Inferior parietal cortex (tissue), 1 donor: ENCODE measurements around the gene RABAC1.
A peak's percentile ranks its signal among the peaks of the same experiment; 100 is the strongest.
"Not testable (repeated sequence)": the region's sequence is repeated elsewhere in the genome, so short reads cannot be mapped to it uniquely, and the experiment has no call there.

ENCODE experiments used
- DNase-seq: peaks from one replicate; pipeline ENCODE4 v3.0.0-alpha.2; 2016; ENCODE audit errors: extremely low spot score

RABAC1 gene, protein sequence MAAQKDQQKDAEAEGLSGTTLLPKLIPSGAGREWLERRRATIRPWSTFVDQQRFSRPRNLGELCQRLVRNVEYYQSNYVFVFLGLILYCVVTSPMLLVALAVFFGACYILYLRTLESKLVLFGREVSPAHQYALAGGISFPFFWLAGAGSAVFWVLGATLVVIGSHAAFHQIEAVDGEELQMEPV

DNA sequence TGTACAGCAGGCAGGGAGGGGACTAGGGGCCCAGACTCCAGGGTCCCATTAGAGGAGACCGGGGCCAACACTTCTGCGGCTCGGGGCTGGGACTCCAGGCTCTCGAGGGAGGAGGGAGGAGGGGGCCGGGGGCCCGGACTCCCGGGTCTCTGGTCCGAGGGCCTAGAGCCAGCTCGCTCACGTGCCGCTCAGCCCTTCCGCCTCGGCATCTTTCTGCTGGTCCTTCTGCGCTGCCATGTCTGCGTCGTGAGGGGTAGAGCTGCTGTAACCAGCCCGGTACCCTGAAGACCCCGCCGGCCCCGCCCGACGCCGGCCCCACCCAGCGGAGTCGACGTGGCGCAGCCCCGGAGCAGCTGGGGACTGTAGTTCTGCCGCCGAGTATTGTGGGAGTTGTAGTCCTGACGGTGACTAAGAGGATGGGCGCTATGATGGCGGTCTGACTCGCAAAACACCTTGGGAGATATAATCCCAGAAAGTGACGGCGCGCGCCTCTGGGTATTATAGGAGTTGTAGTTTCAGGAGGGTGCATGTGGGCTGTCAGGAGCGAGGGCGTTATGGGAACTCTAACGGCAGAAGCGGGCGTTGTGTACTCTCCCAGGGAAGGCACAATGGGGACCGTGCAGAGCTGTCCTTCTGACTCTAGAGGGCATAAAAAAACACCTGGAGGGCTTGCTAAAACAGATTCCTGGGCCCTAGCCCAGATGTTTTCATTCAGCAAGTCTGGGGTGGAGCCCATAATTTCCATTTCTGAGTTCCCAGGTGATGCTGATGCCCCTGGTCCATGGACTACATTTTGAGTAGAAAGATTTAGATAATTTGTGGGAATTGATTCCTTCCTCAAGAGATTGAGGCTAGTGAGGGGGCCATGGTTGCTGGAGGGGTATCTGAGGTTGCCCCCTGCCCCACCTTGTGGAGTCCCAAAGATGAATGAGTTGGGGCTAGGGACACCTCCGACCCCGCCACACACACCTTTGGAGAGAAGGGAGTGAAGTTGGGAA lies at the start of gene RABAC1:
RABAC1 (minus strand) TSS at position 266 of the 998 bp plus-strand sequence; CDS start at position 237, 29 bp downstream.
- peak; percentile 91 for DNase-seq

DNA sequence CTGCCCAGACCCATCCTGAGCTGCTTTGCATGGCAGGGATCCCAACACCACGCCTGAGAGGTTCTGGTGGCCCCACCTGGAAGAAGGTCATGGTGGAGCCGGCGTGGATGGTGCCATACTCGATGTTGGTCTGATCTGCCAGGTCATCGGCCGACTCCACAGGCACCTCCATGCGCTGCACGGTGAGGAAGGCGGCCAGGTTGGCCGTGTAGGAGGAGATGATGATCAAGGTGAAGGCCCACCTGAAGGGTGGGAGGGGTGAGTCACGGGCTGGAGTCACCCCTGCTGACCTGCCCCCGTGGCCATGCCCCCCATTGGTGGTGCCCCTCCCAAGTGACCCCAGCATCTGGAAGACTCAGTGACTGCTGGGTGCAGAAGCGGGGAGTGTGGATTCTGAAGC lies 47.4 kb upstream of the RABAC1 start:
- DNase-seq, result no peak

DNA sequence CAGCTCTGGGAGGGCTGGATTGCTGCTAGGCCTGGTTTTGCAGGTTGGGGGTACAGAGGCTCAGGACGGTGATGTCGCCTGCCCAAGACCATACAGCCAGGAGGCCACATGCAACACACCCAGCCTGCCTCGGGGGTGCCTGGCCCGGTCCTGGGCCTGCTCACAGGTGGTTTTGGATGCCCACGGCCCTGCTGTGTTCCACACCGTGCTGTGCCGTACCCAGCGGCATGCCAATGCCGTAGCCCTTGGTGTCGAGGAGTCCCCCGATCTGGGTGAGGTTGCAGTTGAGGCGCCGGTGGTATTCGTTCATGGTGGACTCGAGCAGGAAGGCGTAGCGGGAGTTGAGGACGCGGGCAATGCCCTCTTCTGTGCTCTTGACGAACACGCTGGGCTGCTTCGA lies 46.4 kb upstream of the RABAC1 start:
- DNase-seq, result no peak

- DNase-seq, result no peak
These were observed 44.6 kb upstream of the RABAC1 start for GRCh38 chr19:42003506-42004294.

- DNase-seq, result no peak
These were observed 40.7 kb upstream of the RABAC1 start for GRCh38 chr19:41999878-42000208.

DNA sequence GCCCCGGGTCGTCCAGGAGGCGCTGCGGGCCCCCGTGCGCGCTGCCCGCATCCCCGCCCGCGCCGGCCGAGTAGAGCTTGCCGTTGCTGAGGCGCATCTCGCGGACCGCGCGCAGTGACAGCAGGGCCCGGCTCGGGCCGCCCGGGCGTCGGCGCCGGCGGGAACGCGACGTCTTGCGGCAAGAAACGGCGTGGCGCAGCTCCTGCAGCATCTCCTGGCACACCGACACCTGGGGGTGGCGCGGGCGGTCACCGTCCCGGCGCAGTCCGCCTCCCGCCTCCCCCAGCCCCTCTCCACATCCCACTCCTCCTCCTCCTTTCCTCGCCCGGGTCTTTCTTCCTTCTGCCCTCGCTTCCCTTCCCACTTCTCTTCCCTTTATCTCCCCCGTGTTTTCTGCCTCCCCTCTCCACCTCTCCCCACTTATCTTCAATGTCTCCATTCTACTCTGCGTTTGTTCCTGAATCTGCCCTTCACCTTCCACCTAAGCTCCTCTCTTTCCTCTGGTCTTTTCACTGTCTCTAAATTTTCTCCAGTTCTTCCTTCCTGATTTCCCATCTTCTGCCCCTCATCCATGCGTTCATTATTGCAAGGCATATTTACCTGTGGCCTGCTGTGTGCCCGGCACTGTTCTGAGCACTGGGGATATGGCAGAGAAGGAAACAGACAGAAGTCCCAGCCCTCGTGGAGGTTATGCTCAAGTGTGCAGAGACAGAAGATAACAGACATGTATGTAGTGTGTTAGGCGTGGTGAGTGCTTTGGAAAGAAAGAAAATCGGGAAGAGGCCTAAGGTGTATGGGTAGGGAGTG lies 40.2 kb upstream of the RABAC1 start:
- DNase-seq, result no peak

GRCh38 chr19:41998246-41999020 lies 39.3 kb upstream of the RABAC1 start:
- no peak for DNase-seq

DNA sequence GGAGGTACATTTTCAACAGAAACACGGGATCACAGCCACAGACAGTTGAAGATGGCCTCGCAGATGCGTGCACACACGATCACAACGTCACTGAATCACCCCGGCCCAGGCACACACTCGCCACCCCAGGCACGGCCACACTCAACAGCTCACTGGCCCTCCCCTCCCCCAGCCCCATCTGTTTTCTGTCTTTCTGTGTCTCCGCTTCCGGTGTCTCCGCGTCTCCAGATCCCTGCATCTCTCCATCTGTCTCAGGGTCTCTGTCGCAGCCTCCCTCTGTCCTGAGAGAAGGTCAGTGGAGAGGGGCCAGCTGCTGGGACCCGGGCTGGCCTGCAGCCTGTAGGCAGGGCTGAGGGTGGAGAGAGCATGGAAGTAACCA lies 38.7 kb upstream of the RABAC1 start:
- no peak for DNase-seq

DNA sequence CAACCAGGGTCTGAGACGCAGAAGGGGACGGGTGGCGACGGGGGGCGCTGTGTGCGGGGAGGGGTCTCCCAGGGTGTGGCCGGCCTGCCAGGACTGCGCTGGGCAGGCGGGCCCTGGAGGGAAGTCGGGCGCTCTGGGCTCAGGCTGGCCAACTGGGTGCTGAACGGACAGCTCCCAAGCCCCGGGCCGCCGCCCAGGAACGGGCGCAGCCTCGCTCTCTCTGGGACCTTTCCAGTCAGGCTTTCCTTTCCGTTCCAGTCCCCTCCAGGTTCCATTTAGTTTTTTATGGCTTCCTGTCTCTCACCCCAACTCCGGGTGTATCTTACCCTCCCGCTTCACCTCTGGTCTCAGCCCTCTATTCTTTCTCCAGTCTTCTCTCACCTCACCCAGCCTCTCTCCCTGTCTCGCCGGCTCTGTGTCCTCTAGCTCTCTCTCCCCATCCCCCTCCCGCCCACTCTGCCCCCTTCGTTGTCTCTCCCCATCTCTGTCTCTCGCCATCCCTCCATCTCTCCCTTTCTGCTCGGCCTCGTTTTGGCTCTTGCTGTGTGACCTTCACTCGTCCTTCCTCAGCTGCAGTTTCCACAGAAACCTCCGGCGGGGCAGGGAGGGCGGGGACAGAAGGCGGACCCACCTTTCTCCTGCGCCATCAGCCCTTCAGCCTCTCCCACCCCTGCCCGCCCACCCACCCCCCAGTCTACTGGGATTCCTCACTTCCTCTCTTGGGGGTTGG lies 38.2 kb upstream of the RABAC1 start:
- DNase-seq, result no peak

DNA sequence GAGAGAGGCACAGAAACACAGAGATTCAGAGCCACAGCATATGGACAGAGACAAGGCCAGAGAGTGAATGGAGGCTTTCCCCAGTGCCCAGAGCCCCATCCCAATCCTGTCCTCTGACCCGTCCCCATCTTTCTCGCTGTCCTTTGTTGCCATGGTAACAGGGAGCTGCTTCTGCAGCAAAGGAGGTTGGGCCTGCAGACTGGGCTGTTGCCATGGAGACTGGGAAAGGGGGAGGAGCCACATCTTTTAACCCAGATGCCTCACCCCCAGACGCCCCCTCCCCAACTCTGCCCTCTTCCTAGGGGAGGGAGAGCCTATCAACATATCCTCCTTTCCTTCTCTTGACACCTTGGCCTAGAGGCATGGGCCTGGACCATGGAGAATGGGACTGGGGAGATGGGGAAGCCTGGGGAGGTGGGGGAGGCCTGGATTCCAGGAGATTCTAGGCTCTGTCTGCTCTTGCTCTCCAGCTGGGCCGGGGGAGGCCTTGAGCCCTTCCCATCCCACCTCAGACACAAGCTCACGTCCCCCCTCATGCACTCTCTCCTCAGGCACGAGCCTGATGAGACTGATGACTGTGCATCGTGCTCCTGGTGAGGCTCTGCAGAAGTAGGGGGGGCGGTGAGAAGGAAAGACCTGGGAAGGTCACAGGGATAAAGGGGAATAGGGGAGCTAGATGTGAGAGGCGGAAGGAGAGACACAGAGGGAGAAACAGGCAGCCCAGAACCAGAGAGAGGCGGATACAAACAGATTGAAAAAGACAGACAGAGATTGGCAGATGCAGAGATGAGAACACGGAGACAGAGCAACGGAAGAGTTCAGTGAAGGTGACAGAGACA lies 37.1 kb upstream of the RABAC1 start:
- DNase-seq, result no peak

DNA sequence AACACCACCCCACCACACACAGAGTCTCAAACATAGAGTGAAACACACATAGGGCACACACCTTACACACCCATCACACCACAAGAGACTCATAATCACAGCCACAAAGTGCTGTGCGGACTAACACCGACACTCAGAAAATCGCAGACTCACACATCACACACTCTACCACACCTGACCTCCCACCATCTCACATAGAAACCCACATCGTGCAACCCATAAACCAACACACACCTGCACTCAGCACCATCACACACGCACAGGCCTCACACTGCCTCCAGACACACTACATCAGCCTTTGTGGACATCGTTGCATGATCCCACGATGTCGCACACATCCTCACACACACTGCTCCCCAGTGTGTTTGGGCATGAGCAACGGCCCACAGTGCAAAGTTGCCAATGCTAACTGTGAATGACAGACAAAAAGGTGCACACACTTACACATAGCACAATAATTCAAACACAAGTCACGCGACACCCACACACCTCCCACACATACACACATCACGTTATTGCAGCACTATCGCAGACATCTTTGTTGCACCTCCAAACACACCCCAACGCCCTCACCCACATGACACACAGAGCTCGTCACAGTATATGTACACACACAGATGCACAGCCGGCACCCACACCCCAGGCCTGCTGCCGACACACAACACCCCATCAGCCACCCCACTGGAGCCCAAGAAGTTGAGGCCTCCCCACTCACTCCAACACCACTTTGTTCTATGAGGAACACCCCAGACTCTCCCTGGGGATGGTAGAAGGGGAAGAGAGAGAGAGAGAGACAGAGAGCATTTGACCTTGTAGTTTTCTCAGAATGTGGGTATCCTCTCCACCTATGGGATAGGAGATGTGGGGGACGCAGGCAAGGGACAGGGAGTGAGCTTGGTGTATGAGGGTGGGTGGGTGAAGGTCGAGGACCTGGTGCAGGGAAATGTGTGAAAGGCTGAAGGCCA lies 36.2 kb upstream of the RABAC1 start:
- no peak for DNase-seq

GRCh38 chr19:41994521-41994971 lies 35.4 kb upstream of the RABAC1 start:
- DNase-seq, result no peak

- peak; percentile 65 for DNase-seq
These were observed 34.7 kb upstream of the RABAC1 start, which contains the start of gene ATP1A3 for GRCh38 chr19:41993612-41994483. Gene ATP1A3, minus strand, starts transcription at chr19:41994230. Its CDS starts 154 bp downstream, at chr19:41994076.

GRCh38 chr19:41991925-41992569 lies 32.9 kb upstream of the RABAC1 start:
- not testable (repeated sequence) for DNase-seq

DNA sequence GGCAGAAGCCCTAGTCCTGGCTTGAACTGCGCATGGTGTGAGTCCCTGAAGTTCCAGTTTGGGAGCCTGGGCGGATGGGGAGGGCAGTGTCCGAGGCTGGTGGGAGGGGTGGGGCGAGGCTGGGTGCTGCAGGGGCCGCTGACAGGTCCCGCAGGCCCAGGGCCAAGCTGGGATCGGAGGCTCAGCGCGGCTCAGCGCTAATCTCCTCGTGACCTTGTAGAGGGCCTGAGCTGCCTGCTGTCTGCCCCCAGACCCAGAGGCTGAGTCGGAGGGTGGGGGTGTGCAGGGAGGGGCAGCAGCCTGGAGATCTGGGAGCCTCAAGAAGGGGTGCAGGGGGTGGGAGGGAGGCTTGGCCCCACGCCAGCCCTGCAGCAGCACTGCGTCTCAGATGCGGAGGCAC lies 31.9 kb upstream of the RABAC1 start:
- no peak for DNase-seq

GRCh38 chr19:41990615-41991014 lies 31.5 kb upstream of the RABAC1 start:
- DNase-seq, result no peak
